ENCODE measurements around the gene NME4.
"Not testable (repeated sequence)": the region's sequence is repeated elsewhere in the genome, so short reads cannot be mapped to it uniquely, and the experiment has no call there.

Gene NME4

GRCh38 chr16:373848-374615 is 23.0 kb upstream of the NME4 start:
- in situ Hi-C loops (cut with HindIII; ENCODE audit: low pct_ligation_motif_present, low pct_unique_long_range_greater_than_20kb, low sequenced_read_pairs): no loop called here

DNA sequence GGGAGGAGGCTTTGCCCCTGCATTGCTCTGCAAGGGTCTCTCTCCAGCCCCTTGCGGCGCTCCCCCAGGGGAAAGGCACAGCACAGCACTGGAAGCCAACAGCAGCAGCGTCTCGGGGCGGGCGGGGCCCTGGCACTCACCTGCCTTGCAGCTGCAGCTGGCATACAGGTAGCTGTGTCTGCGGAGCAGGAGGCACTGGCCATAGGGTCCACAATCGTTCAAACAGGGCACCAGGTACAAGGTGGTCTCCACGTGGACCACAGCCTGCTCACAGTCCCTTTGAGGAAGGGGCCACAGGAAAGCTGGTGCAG is 22.4 kb upstream of the NME4 start:
- in situ Hi-C loops (cut with HindIII; ENCODE audit: low pct_ligation_motif_present, low pct_unique_long_range_greater_than_20kb, low sequenced_read_pairs): no loop called here
- no peak for DNase-seq

More at GRCh38 chr16:373848-374615, 23.0 kb upstream of the NME4 start:
- DNase-seq: no peak

DNA sequence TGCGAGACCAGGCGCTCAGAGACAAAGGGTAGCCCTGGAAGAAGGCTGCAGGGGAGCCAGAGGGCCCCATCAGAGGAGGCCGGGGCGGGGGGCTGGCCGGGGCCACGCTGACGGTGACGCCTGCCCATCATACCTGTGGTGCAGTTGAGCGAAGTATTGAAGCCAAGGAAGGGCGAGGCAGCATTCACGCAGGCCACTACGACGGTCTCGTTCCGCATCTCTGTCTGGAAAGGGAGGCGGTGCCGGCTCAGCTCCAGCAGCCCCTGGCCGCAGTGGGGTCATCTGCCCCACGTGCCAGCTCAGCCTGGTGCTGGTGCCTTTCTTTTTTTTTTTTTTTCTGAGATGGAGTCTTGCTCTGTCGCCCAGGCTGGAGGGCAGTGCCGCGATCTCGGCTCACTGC is 21.8 kb upstream of the NME4 start:
- in situ Hi-C loops (cut with HindIII; ENCODE audit: low pct_ligation_motif_present, low pct_unique_long_range_greater_than_20kb, low sequenced_read_pairs): no loop called here
- DNase-seq: no peak

DNA sequence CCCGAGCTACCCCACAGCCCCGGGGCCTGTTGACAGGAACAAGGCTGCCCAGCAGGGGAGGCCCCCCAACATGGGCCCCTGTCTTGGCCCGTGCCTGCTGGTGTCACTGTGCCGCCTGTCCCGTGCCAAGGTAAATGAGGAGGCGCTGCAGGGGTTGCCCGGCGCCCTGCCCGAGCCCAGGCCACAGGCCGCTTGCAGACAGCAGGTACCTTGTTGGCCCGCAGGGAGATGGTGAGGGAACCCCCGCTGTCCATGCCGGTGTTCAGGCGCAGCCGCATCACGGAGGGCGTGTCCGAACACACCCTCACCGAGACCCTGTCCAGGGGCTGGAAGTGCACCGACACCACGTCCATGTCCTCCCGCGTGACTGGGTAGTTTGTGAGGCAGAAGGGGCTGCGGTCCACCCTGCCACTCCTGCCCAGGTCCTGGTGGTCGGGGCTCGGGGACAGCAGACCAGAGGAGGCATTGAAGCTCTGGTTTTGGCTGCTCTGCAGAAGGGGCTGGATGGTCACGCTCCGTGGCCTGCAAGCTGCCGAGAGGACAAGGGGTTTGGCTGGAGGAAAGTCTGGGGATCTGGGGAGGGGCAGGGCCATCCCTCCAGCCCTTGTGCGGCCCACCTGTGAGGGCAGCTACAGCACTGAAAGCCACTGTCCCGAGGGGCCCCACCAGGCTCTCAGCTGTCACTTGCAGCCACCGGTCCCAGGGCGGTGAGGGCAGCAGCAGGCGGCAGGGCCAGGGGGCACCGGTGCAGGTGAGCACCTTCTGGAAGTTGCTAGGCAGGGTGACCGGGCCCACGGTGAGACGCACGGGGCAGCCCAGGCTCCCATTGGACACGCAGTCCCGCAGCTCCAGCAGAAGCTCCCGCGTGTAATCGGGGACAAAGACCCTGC is 20.8 kb upstream of the NME4 start:
- no peak for DNase-seq
- in situ Hi-C loops (cut with HindIII; ENCODE audit: low pct_ligation_motif_present, low pct_unique_long_range_greater_than_20kb, low sequenced_read_pairs): no loop called here

- in situ Hi-C loops (cut with HindIII; ENCODE audit: low pct_ligation_motif_present, low pct_unique_long_range_greater_than_20kb, low sequenced_read_pairs): no loop called here
- no peak for DNase-seq
Measured at GRCh38 chr16:376817-377418, 20.1 kb upstream of the NME4 start.

GRCh38 chr16:377419-377951 is 19.5 kb upstream of the NME4 start:
- no peak for DNase-seq
- in situ Hi-C loops (cut with HindIII; ENCODE audit: low pct_ligation_motif_present, low pct_unique_long_range_greater_than_20kb, low sequenced_read_pairs): no loop called here

- DNase-seq; in situ Hi-C loops (cut with HindIII; ENCODE audit: low pct_ligation_motif_present, low pct_unique_long_range_greater_than_20kb, low sequenced_read_pairs): not testable (repeated sequence)
Measured at GRCh38 chr16:378113-378820, 18.7 kb upstream of the NME4 start.

DNA sequence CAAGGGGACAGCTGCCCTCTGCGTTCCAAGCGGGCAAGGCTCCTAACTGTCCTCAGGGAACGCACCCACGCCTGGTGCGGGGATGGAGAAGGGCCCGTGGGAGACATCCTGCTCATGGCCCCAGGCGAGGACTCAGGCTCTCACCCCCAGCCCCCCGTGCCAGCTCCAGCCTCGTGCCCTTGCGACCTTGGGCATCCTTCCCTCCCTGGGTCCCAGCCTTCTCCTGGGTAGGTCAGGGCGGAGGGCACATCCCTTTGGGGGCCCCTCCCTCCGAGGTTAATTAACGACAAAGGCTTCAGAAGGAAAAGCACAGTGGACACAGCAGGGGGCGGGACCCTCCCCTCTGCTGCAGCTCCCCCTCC is 18.2 kb upstream of the NME4 start:
- DNase-seq: no peak
- in situ Hi-C loops (cut with HindIII; ENCODE audit: low pct_ligation_motif_present, low pct_unique_long_range_greater_than_20kb, low sequenced_read_pairs): no loop called here

DNA sequence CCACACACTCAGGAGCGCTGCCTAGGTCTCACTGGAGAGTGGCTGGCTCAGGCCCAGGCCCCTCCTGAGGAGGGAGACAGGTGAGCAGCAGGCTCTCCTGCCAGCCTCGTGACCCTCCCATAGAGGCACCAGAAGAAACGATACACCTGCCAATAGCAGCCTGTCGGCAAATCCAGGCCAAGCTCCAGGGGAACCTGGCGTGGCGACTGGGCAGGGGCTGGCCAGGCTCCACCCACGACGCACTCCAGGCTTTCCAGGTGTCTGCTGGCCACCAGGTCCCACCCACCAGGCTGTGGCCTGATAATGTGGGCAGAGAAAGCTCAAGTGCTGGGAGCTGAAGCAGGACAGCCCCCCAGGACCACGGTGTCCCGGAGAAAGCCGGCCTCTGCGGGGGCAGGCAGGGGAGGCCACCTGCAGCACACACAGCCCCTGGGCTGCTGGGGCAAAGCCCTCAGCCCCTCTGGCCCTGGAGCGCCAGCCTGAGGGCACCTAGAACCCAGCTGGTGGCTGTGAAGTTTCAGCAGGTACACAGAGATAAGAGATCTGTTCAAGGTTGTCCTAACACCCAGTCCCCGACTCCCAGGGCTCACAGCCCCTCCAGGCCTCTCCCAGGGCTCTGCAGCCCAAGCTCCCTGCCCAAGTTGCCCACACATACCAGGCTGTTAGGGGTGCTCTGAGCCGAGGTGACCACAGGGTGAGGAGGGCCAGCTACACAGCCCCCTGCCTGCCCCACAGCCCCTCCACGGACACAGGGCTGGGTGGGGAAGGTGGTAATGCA is 17.6 kb upstream of the NME4 start:
- DNase-seq: no peak
- in situ Hi-C loops (cut with HindIII; ENCODE audit: low pct_ligation_motif_present, low pct_unique_long_range_greater_than_20kb, low sequenced_read_pairs): no loop called here

DNA sequence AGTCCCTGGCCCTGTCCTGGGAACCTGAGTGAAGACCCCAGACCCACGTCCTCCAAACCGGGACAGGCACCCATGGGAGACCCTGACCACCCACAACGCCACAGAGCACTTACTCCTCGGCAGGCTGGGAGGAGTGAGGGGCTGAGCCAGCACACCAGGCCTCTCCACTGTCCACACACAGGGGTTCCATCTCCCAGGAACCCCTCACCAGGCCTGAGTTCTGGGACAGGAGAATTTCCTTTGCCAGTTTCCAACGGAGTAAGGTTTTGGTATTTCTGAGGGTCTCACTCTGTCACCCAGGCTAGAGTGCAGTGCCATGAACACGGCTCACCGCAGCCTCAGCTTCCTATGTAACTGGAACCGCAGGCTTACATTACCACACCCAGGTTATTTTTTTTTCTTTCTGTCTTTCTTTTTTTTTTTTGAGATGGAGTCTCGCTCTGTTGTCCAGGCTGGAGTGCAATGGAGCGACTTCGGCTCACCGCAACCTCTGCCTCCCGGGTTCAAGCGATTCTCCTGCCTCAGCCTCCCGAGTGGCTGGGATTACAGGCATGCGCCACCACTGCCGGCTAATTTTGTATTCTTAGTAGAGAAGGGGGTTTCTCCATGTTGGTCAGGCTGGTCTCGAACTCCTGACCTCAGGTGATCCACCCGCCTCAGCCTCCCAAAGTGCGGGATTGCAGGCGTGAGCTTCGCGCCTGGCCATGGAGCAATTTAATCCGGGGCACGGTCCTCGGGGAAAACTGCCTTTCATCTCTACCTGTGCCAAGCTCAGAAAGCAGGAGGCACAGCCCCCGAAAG is 16.8 kb upstream of the NME4 start:
- DNase-seq: no peak
- in situ Hi-C loops (cut with HindIII; ENCODE audit: low pct_ligation_motif_present, low pct_unique_long_range_greater_than_20kb, low sequenced_read_pairs): no loop called here

- in situ Hi-C loops (cut with HindIII; ENCODE audit: low pct_ligation_motif_present, low pct_unique_long_range_greater_than_20kb, low sequenced_read_pairs): no loop called here
- no peak for DNase-seq
Measured at GRCh38 chr16:380762-381011, 16.3 kb upstream of the NME4 start.

GRCh38 chr16:381012-381788 is 15.8 kb upstream of the NME4 start:
- in situ Hi-C loops (cut with HindIII; ENCODE audit: low pct_ligation_motif_present, low pct_unique_long_range_greater_than_20kb, low sequenced_read_pairs): no loop called here
- peak; percentile 59 for DNase-seq

GRCh38 chr16:381789-382717 is 14.9 kb upstream of the NME4 start, which contains the start of gene PGAP6:
Gene PGAP6 (minus strand): TSS chr16:381978. CDS start chr16:381821, 157 bp downstream.
- peak; percentile 76 for DNase-seq

DNA sequence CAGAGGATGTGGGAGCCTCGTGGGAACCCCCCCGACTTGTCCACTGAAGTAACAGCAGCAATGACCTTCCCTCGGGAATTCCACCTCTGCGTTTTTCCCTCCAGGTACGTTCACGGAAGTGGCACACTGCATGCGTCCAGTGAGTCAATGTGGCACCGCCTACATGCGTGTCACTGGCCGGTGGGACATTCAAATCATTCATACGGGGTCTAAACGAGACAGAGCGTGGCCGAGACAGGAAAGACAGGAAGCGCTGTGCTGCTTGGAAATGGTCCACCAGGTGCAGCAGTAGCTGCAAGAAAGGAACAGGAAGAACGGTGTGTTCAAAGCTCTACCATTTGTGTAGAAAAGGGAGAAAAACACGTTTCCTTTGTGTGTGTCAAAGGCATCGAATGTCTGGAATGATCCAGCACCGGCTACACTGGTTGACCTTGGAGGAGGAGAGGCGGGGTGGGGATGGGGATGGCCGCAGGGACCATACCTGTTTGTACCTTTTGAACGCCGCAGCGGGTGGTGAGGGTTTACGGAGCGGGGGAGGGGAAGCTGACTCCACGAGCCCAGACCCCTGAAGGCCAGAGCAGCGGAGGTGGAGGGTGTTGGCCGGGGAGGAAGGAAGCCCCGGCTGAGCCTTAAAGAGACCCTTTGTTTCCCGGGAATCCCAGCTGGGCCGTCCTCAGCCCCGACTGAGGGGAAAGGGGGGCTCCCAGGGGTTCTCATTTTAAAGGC is 13.5 kb upstream of the NME4 start:
- in situ Hi-C loops (cut with HindIII; ENCODE audit: low pct_ligation_motif_present, low pct_unique_long_range_greater_than_20kb, low sequenced_read_pairs): no loop called here
- DNase-seq: no peak

More at GRCh38 chr16:381789-382717, 14.9 kb upstream of the NME4 start, which contains the start of gene PGAP6:
- in situ Hi-C loops (cut with HindIII; ENCODE audit: low pct_ligation_motif_present, low pct_unique_long_range_greater_than_20kb, low sequenced_read_pairs): no loop called here

- DNase-seq: peak; percentile 31
- in situ Hi-C loops (cut with HindIII; ENCODE audit: low pct_ligation_motif_present, low pct_unique_long_range_greater_than_20kb, low sequenced_read_pairs): no loop called here
Measured at GRCh38 chr16:386641-387156, 10.3 kb upstream of the NME4 start.
